Nephron progenitor cell (in vitro differentiated cells): Measurements from ENCODE around the gene ZNF439.
"Not testable (repeated sequence)": the region's sequence is repeated elsewhere in the genome, so short reads cannot be mapped to it uniquely, and the experiment has no call there.

Experiments
- DNase-seq: peaks from one replicate; pipeline ENCODE4 v3.0.0; 2021
- H3K27ac Mint-ChIP-seq: 2 replicates; pipeline ENCODE4 v1.8.0; 2021; ENCODE audit warnings: mild to moderate bottlenecking, moderate library complexity, mixed read lengths
- H3K27me3 Mint-ChIP-seq: 2 replicates; pipeline ENCODE4 v1.8.0; 2021; ENCODE audit warnings: mild to moderate bottlenecking, low read depth, mixed read lengths; ENCODE audit not compliant: poor library complexity
- H3K36me3 Mint-ChIP-seq: 2 replicates; pipeline ENCODE4 v1.8.0; 2021; ENCODE audit warnings: low read depth, mixed read lengths
- H3K4me1 Mint-ChIP-seq: 2 replicates; pipeline ENCODE4 v1.8.0; 2021; ENCODE audit warnings: mixed read lengths
- H3K4me3 Mint-ChIP-seq: 2 replicates; pipeline ENCODE4 v1.8.0; 2021; ENCODE audit warnings: mild to moderate bottlenecking, moderate library complexity, mixed read lengths
- H3K9me3 Mint-ChIP-seq: 2 replicates; pipeline ENCODE4 v1.8.0; 2021; ENCODE audit warnings: mild to moderate bottlenecking, moderate library complexity, mixed read lengths
- TF ChIP-seq, protein P1 (sequence below): fragments of 200-600 bp; sonication (generic); IDR thresholded peaks from 2 replicates; pipeline ENCODE4 v1.5.0; 2021; ENCODE audit warnings: antibody characterized with exemption

Gene ZNF439

DNA sequence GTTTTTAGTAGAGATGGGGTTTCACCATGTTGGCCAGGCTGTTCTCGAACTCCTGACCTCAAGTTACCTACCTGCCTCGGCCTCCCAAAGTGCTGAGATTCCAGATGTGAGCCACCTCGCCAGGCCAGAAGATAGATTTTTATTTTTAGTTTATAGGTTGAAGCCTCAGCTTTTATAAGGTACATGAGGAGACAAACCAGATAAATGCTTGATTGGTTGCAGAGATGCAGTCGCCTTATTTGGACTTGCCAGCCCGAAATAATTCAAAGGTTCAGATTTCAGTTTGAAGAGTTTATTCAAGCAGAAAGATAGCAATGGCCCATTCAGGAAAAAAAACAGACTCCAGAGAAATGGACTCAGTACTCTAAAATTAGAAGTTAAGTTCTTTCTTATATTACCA lies 42.1 kb downstream of the ZNF439 start:
- DNase-seq, result no peak
- no peak overlapping the region for H3K27ac Mint-ChIP-seq

DNA sequence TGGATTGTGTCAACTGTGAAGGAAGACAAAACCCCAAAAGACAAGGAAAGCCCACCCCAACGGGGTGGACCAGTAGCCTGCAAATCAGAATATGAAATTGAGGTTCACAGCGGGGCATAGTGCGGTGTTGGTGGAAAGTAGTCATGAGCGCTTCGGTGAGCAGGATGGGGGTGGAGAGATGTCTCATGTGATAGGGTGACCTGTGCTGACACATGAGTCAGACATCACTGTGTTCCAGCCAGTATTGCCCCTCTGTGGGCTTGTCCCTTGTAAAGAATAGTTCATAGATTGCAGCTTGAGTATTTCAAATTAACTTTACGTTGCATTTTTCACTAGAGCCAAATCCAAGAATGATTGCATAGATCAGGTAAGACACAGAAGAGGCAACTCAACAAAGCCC lies 46.3 kb downstream of the ZNF439 start:
- peaks cover 89% of the 10 kb centered on the region for H3K36me3 Mint-ChIP-seq
- H3K27ac Mint-ChIP-seq, result no peak overlapping the region
- H3K27me3 Mint-ChIP-seq, result peaks cover 4% of the 10 kb centered on the region
- H3K9me3 Mint-ChIP-seq, result peaks cover 97% of the 10 kb centered on the region
- TF ChIP-seq, protein P1, sequence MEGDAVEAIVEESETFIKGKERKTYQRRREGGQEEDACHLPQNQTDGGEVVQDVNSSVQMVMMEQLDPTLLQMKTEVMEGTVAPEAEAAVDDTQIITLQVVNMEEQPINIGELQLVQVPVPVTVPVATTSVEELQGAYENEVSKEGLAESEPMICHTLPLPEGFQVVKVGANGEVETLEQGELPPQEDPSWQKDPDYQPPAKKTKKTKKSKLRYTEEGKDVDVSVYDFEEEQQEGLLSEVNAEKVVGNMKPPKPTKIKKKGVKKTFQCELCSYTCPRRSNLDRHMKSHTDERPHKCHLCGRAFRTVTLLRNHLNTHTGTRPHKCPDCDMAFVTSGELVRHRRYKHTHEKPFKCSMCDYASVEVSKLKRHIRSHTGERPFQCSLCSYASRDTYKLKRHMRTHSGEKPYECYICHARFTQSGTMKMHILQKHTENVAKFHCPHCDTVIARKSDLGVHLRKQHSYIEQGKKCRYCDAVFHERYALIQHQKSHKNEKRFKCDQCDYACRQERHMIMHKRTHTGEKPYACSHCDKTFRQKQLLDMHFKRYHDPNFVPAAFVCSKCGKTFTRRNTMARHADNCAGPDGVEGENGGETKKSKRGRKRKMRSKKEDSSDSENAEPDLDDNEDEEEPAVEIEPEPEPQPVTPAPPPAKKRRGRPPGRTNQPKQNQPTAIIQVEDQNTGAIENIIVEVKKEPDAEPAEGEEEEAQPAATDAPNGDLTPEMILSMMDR, result no peak
- peaks cover under 1% of the 10 kb centered on the region for H3K4me1 Mint-ChIP-seq
- H3K4me3 Mint-ChIP-seq, result no peak overlapping the region
- DNase-seq, result no peak

More for the DNA sequence above, 42.1 kb downstream of the ZNF439 start:
- peaks cover 88% of the 10 kb centered on the region for H3K36me3 Mint-ChIP-seq
- TF ChIP-seq, protein P1, result no peak
- peaks cover 92% of the 10 kb centered on the region for H3K9me3 Mint-ChIP-seq
- H3K27me3 Mint-ChIP-seq, result peaks cover 12% of the 10 kb centered on the region
- peaks cover 30% of the 10 kb centered on the region for H3K4me1 Mint-ChIP-seq
- H3K4me3 Mint-ChIP-seq, result no peak overlapping the region

DNA sequence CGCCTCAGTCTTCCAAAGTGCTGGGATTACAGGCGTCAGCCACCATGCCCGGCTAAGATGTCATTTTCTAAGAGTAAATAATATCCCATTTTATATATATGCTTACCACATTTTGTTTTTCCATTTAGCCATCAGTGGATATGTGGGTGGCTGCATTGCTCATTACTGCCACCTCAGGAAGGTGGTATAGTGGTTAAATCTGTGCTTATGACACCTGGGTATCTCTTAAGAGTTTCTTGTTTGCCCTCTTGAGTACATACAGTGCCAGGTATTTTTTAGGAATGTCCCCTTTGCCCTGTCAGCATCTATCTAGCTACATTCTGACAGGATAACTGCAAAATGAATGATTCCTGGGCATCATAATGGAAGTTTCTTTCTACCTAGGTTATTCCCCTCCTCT lies 53.7 kb downstream of the ZNF439 start:
- H3K36me3 Mint-ChIP-seq, result peaks cover 95% of the 10 kb centered on the region
- no peaks in the 10 kb centered on the region for H3K4me1 Mint-ChIP-seq
- H3K4me3 Mint-ChIP-seq, result no peak overlapping the region
- DNase-seq, result no peak
- peaks cover 98% of the 10 kb centered on the region for H3K9me3 Mint-ChIP-seq
- no peak overlapping the region for H3K27ac Mint-ChIP-seq
- TF ChIP-seq, protein P1, result no peak
- H3K27me3 Mint-ChIP-seq, result peaks cover 4% of the 10 kb centered on the region

DNA sequence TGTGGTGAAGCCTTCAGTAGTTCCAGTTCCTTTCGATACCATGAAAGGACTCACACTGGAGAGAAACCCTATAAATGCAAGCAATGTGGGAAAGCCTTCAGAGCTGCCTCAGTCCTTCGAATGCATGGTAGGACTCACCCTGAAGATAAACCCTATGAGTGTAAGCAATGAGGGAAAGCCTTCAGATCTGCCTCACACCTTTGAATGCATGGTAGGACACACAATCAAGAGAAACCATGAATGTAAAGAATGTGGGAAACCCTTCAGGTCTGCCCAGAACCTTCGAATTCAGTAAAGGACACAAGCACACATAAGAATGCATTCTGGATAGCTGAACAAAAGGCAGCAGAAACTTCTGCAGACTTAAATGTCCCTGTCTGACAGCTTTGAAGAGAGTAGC lies 57.4 kb downstream of the ZNF439 start:
- TF ChIP-seq, protein P1, result no peak
- Mint-ChIP-seq H3K4me3 (no peak overlapping the region), H3K36me3 (peaks cover 87% of the 10 kb centered on the region), H3K27me3 (peaks cover 4% of the 10 kb centered on the region), H3K4me1 (no peaks in the 10 kb centered on the region), H3K27ac (no peak overlapping the region), H3K9me3 (peaks cover 100% of the 10 kb centered on the region)
- no peak for DNase-seq

DNA sequence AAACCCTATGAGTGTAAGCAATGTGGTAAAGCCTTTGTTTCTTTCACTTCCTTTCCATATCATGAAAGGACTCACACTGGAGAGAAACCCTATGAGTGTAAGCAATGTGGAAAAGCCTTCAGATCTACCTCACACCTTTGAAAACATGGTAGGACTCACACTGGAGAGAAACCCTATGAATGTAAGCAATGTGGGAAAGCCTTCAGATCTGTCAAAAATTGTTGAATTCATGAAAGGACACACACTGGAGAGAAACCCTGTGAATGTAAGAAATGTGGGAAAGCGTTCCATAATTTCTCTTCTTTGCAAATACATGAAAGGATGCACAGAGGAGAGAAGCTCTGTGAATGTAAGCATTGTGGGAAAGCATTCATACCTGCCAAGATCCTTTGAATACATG lies 63.4 kb downstream of the ZNF439 start:
- peaks cover 98% of the 10 kb centered on the region for H3K9me3 Mint-ChIP-seq
- not testable (repeated sequence) for DNase-seq, H3K4me3 Mint-ChIP-seq, H3K27me3 Mint-ChIP-seq, H3K27ac Mint-ChIP-seq, H3K4me1 Mint-ChIP-seq
- peaks cover 67% of the 10 kb centered on the region for H3K36me3 Mint-ChIP-seq

DNA sequence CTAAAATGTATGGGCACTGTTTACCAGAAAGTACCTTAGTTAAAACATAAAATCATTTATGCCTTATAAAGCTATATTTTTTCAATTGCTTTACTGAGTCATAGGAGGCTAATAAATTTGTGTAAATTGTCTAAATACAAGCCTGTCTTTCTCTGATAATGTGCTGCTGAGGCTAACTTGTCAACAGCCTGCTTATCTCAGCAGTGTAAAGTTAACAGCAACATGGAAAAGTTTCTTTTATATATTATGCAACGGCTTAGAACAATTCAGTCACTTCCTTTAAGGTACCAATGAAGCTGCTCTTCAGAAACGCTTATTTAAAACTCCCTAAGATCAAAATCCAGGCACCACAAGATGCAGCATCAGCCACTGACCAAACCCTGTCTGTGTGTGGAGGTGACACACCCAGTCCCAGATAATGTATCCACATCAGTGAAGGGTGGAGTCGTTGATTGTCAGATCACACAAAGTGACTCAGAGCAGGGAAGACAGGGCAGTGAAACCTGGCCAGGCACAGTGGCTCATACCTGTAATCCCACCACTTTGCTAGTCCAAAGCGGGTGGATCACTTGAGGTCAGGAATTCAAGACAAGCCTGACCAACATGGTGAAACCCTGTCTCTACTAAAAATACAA lies 66.0 kb downstream of the ZNF439 start:
- peaks cover 57% of the 10 kb centered on the region for H3K36me3 Mint-ChIP-seq
- H3K27me3 Mint-ChIP-seq, H3K4me1 Mint-ChIP-seq: not testable (repeated sequence)

More for the DNA sequence above, 66.0 kb downstream of the ZNF439 start:
- not testable (repeated sequence) for H3K4me3 Mint-ChIP-seq, H3K27ac Mint-ChIP-seq, DNase-seq
- peaks cover 96% of the 10 kb centered on the region for H3K9me3 Mint-ChIP-seq
